Umbilical cord (tissue), 2 donors: ENCODE measurements around the gene CPN1. TPM values are rescaled to one million over a fixed set of nuclear protein-coding genes. Genes with fewer than 3 reads are reported as not detected.
A peak's percentile ranks its signal among the peaks of the same experiment; 100 is the strongest.
"Not testable (repeated sequence)": the region's sequence is repeated elsewhere in the genome, so short reads cannot be mapped to it uniquely, and the experiment has no call there.

Experiments used
- DNase-seq: peaks from one replicate; pipeline ENCODE4 v3.0.0-alpha.2; 2015; ENCODE audit warnings: low spot score
- total RNA-seq: library from RNA; depleted of rRNA; stranded (reverse); fragments of >200 nt; gene quantifications from one replicate; pipeline ENCODE4 v1.2.3, GENCODE V29; 2014; ENCODE audit warnings: low replicate concordance; ENCODE audit not compliant: insufficient read depth

The CPN1 gene
- total RNA-seq, 1 donor from 2014 or later, result not detected

DNA sequence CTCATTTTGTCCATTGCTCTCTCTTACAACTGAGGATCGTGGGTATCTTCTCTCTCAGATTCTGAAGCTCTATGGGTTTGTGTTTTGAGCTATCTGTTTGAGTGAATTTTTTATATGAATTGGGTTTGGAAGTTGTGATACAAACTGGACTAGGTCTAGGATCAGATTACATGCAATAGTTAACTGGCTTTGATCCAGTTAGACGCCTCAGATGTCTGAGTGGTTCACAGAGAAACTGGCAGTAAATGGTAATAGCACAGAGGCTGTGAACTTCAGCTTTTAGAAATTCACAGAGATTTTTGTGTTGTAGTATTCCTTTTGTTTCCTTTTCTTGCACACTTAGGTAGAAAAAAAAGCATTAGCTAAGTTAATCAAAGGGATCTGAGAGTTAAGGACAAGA is 59.3 kb downstream of the CPN1 start:
- no peak for DNase-seq

DNA sequence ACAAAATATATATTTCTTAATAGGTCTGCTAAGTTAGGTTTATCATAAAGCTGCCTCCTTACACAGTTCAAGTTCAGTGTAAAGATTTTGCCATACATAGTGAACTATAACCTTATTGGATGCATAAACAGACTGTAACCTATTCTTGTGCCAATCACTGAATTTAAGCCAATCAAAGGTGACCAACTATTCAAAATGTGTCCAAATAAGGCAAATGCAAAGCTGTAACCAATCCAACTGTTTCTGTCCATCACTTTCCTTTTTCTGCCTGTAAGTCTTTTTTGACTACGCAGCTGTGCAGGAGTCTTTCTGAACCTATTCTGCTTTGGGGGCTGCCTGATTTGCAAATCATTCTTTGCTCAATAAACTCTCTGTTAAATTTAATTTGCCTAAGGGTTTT is 60.3 kb downstream of the CPN1 start:
- DNase-seq, result no peak

DNA sequence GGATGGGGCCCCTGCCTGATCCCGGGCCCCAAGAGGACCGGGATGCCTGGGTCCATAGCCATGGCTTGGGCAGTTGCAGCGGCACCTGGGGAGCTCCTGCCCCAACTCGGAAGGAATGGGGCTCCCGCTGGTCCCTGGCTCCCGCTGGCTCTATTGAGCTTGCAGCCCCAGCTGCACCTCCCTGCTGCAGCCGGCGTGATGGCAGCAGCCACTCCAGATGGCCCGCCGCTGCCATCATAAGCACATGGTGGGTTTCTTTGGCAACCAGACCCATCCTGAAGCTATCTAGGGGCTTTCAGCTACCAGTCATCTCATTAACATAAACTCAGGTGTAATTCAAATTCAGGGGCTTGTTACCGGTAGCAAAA is 60.8 kb downstream of the CPN1 start:
- no peak for DNase-seq

DNA sequence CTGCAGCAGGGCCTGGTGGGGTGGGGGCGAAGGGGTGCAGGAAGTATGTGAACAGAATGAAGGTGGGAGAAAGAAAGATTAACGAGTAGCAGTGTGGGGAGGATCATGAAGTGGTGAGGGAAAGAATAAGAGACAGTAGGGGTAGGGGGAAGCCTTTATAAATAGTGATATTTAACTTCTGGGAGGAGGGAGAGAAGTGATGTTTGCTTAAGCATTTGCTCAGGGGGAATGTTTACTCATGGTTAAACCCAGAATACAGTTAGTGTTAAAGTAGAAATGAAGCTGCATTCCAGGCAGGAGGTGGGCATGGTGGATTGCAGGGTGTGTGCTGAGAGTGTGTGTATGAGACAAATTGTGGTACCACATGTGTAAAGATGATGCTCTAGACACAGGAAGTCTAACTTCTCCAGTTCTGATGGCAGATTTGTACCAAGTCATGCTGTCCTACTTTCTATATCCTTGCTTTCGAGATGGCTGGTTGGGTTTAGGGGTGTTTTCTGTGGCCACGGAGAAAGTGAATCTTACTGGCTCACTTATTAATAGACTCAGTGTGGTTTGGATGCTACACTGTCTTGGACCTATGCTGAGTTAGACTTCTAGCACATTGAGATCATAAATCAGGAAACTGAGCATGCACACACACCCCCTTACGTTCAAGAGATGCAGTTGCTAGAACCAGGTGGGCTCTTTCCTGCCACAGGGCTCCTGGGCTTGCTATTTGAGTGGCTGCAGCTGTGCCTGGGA is 61.4 kb downstream of the CPN1 start:
- no peak for DNase-seq

DNA sequence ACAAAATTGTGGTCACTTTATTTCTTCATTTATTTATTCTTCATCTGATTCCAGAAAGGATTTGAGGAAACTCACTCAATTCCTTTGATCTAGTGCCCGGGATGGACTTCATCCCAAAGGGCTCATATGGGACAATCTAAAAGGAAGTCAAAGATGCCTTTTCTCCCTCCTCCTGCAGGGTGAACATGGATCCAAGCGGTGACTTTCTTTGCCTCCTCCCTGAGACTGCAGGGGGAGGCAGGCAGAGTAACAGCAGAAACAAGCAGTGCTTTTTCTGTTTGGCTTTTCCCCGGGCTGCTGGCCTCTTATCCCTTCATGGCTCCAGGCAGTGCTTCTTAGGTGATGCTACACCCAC is 61.9 kb downstream of the CPN1 start:
- peak; percentile 93 for DNase-seq

DNA sequence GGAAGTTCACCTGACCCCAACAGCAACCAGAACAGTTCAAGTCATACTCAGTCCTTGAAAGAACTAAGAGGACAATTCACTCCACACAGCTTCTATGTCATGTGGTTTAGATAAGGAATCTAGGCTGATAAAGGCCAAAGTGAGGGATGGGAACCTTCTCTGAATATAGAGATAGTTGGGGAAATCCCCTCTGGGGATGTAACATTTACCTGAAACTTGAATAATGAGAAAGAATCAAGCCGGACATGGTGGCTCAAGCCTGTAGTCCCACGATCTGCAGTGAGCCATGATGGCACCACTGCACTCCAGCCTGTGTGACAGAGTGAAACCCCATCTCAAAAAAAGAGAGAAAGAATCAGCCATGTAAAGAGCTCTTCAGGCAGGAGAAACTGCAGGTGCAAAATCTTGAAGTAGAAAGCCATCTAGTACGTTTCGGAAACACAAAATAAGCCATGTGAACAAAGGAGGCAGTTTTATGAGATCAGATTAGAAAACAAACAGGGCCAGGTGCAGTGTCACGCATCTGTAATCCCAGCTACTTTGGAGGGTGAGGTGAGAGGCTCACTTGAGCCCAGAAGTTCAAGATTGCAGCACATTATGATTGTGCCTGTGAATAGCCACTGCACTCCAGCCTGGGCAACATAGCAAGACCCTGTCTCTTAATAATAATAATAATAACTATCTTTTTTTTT is 67.5 kb downstream of the CPN1 start:
- no peak for DNase-seq

DNA sequence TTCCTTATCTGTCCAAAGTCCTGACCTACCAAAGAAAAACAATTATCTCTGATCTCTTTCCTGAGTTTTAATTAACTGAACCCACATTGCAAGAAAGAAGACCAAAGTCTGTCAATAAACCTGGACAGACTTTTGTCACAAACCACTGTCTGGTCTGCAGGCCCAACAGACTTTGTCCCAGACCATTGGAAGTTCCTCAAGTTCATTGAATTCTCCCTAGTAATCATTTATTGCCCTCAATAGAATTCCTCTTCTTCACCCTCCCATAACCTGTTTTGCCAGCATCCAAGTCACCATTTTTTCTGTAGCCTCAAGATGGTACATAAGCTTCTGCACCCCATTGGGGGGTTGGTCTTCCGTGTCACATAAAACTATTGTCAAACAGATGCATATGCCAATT is 68.0 kb downstream of the CPN1 start:
- no peak for DNase-seq

DNA sequence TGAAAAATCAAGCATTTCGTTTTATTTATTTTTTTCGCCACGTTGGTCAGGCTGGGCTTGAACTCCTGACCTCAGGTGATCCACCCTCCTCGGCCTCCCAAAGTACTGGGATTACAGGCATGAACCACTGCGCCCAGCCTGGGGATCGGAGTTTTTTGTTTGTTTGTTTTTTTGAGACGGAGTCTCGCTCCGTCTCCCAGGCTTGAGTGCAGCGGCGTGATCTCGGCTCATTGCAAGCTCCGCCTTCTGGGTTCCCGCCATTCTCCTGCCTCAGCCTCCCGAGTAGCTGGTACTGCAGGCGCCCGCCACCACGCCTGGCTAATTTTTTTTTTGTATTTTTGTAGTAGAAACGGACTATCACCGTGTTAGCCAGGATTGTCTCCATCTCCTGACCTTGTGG is 69.8 kb downstream of the CPN1 start:
- DNase-seq, result not testable (repeated sequence)

DNA sequence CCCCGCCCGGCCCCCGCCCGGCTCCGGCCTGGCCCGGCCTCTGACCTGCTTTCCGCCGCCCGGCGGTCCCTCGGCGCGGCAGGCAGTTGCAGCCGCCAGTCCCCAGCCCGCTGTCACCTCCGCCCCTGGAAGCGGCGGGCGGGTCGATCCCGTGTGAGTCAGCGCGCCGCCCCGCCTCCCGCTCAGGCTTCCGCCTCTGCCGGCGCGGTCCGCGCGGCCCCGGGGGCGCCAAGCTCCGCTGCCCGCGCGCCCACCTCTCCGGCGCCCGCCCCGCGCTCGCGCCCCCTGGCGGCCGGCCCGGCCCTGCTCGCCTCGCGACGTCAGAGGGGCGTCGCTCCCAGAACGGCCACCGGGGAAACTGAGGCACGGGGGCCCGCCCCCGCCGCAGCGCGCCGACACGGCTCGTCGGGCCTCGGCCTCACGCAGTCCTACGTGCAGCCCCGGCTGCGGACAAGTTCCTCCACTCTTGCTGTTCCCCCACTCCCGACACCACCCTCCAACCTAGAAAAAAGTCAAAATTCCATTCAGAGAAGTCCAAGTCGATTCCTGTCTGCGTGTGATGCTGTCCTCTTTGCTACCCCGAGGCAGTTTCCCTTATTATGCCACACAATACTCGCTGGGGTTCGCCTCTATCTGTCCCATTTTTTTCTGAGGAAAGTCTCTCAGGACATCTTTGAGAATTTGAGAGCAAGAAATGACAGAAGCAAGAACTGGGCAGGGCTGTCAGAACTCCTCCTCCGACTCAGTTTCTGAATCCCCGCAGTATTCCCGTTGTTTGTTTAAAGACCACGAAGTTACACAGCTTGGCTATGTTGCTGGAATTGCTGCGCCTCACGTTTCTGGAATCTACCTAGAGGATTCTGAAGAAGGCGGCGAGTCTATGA is 71.6 kb downstream of the CPN1 start, which contains the start of gene DNMBP:
Gene DNMBP, minus strand, starts transcription at position 155 of the 884 bp plus-strand sequence. CDS start 37,823 bp downstream, outside the sequence.
- peak; percentile 92 for DNase-seq

DNA sequence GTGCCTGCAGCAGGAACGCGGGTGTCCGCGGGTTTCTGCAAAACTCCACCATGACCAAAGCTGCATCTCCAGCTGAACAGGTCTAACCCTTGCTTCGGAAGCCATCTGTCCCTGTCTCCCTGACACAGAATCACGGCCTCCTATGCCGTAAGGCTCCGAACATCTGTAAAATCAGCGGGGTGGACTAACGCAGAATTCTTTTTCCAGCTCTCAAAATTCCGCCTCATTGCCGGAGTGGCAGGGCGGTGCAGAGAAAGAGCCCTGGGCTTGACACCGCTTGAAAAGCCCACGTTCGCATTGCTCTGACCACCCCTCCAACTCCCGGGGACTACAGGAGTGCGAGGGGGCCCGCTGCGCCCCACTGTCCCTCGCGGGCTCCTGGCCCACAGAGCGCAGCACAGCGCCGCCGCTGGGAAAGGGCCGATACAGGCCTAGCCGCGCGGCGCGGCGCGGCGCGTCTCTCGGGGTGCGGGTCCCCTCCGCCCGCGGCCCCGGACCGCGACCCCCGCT is 72.3 kb downstream of the CPN1 start:
- DNase-seq, result no peak

DNA sequence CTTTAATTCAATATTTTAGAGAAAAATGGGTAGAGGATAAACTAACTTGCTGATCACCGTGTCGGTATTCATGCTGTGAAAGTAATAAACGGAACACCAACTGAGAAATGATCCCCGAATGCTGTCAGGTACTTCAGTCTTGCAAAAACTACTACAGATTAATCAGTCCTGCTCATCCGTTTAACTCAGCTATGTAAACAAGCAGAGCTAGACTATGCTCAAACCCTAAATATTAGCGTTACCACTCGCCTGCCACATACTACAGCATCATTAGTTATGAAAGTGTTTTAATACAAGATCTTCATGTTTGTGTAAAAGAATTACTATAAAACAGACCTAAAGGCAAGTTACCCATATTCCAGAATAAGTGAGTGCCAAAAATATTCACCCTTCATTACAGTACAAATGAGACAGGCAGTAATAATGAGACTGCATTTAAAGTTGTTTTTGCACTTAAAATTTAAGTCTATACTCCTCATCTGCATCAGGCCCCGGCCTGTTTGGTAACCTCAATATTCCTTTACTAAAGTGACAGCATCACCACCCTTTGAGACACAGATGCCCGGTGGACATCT is 72.9 kb downstream of the CPN1 start:
- DNase-seq, result peak; percentile 33

DNA sequence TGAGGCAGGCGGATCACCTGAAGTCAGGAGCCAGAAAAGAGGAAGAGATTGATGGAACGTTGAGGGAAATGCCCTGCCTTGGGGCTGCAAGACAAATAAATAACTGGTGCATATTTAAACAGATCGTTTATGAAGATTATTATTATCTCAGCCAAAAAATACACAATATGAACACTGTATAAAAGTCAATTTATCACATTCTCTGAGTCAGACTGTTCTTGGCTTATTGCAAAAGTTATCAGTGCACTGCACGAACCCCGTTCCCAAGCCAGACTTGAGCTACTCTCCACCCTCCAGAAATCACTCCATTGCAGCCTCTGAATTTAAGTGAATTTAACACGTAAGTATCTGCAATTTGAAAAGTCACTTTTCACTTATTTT is 73.5 kb downstream of the CPN1 start:
- peak; percentile 62 for DNase-seq

DNA sequence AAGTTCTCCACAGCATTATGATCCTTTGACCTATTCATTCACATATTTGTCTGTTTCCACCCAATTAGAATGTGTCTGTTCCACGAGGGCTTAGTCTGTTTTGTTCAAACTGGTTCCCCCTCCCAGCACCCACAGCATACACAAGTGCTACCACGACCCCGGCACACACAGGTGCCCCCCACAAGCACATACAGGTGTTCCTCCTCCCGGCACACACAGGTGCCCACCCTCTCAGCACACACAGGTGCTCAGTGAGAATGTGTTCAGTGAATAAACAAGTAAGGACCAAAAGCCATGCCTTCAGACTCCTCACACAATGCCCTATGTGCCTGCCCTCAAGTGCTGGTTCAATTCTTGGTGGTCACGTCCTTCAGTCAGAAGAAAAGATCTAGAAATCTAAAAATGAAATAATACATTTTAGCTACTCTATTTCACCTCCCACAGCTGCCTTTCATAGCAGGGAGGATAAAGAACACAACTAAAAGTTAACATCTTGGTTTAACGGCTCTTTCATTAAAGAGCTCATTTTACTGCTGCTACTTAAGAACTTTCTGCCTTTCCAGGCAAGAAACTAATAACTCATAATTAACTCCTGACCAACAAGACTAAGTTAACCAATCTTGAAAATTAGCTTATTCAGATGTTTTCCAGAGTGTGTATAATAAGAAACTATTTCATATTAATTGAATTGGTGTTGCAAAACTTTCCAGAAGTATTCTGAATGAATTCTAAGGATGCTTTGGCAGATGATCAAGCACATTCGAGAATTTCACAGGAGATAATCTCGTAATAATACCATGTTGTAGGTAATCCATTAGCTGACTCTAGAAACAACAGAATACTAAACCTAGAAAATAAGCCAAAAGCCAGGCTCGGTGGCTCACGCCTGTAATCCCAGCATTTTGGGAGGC is 74.2 kb downstream of the CPN1 start:
- no peak for DNase-seq

DNA sequence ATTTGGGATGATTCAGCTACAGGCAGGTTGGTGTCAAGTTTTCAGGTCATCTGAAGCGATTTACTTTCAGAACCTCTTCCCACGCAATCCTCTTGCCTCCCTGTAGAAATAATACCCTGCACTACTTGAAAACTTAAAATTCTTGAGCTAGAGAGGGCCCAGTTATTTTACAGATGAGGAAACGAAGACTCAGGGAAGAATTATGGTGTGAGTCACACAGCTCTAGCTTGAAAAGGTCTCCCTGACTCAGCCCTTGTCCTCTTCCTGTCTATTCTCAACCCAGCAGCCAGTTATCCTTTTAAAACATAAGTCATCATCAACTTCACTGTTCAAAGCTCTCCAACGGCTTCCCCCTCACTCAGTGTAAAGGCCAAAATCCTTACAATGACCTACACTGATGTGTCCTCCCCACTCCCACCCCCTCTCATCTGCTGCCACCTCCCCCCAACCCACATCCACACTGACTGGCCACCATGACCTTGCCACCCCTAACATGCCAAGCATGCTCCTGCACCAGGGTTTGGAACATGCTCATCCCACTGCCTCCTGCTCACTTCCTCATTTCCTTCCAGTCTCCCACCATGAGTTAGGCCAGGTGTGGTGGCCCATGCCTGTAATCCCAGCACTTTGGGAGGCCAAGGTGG is 75.3 kb downstream of the CPN1 start:
- DNase-seq, result peak; percentile 90

DNA sequence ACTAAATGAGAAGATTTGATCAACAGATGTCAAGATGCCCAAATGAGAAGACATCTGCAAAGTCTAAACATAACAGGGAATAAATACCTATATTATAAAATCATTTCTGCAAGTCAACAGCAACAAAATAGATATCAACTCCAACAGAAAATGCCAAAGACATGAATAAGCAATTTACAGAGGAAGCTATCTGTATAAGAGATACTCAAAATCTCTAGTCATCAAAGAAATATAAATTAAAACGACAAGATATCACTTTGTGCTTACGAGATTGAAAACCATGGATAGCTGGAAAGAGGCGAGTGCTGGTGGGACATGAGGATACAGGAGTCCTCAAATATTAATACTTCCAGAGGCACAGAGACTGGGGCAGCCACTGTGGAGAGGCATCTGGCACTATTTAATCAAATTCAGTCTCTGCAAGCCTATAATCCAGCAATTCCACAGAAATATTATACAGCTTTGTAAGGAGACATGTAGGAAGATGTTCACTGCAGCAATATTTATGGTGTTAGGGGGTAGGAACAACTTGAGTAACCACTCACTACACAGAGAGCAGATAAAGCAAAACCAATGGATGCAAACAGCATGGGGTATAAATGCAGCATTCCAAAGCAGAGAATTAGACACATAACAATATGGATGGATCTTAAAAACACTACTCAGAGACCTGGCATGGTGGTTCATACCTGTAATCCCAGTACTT is 76.7 kb downstream of the CPN1 start:
- DNase-seq, result peak; percentile 44

DNA sequence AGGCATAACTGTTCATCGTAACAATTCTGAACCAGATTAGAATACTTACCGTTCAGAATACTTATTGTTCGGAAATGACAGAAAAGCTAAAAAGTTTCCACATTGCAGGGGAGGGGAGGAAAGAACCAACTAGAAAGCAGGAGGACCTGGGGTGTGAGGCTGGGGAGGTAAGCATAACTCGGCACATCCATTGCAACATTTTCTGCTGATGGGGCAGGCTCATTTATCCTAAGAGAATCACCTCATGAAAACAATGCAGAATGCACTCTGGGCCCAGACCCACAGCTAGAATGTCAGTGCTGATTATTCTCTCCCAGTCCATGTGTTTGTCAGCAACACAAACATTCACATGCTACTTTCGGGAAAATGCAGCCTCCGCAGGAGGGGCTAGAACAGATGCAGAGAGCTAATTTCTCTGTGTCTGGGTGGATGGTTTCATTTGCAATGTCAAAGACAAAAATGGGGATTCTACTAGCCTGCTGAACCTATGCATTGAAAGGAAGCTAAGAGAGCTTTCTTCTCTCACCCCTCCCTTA is 81.5 kb downstream of the CPN1 start:
- DNase-seq, result no peak

DNA sequence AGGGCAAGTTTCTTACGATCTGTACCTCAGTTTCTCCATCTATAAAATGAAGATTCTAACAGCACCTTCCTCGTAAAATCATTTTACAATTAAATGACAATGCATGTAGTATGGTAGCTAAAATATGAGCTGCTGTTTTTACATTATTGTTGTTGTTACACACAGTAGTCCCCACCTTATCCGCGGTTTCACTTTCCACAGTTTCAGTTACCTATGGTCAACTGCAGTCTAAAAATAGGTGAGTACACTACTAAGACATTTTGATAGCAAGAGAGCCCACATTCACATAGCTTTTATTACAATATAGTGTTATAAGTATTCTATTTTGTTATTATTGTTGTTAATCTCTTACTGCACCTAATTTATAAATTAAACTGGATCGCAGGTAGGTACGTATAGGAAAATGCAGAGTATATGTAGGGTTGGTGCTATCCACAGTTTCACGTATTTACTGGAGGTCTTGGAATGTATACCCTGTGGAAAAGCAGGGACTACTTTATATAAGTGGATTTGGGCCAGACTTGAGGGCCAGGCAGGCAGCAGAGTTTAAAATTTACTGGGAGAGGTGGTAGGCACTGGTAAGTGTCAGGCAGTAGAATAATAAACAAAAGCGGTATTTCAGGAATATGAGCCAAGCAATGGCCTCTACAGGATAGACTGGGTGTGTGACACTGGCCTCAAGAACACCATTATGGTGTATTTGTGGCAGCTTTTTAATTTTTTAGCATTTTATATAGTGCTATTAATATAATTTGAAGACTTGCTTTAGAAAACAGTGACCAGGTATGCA is 82.2 kb downstream of the CPN1 start:
- no peak for DNase-seq

DNA sequence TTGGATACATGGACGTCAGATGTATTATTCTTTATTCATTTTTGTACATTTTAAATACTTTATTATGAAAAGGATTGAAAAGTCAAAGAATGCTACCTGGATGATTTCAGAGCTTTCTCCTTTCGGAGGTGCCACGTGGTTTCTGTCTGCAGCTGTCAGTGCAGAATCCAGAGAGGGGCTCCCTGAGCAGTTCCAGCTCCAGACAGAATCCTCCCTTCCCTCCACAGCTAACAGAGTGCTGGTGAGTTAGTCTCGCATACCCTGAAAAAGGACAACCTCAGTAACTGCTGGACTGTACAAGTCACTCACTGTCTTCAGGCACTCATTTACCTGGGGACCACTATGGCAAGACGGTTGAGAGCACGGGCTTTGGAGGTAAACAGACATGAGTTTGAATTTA is 82.8 kb downstream of the CPN1 start:
- peak; percentile 39 for DNase-seq
